GM21423 (cell line): ENCODE data around the gene SPATA9.

Experiments
- ATAC-seq: cut with Tn5 transposase; IDR thresholded peaks from one replicate; pipeline ENCODE4 v1.9.1; 2021; ENCODE audit warnings: mild to moderate bottlenecking, moderate library complexity; ENCODE audit not compliant: unreplicated experiment

Gene SPATA9

DNA sequence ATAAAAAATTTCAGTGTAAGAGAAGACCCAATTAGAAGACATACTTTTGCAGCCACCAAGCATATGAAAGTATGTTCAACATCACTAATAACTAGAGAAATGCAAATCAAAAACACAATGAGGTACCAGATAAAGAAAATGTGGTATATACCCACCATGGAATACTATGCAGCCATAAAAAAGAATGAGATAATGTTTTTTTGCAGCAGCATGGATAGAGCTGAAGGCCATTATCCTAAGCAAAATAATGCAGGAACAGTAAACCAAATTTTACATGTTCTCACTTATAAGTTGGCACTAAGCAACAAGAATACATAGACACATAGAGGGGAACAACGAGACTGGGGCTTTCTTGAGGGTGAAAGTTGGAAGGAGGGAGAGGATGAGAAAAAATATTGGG is 6.9 kb upstream of the SPATA9 start:
- no peak for ATAC-seq

DNA sequence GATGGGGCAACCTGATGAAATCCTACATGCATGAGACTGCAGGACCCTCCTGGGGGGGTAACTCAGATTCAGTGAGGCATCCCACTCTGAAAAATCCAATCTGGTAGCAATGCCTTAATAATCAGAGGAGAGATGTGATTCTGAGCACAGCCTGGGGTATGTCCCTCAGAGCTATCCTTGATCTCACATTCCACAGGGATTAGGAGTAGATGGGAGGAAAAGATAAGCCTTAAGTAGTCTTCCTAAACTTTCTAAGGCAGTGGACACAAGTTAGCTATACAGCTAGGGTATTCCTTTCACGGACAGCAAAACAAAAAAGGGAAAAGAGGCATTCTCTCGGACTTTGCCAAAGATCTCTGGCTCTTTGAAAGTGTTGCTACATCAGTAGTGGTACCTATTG is 3.9 kb upstream of the SPATA9 start:
- no peak for ATAC-seq

DNA sequence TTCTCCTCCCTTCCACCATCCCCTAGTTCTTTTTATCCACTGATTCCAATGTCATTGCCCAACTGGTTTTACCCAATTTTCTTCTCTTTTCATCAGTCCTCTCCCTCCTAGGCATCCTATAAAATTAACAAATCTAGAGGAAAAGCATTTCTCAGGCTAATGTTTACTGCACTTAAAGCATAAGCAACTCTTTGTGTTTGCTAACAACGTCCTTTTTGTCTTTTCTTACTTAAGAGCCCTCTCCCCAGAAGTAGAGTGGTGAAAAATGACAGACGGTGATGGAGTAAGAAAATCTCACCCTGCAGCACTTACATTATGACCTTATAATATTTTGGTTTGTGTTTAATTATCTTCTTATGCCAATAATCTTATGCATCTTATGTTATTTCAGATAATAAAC is 1.6 kb upstream of the SPATA9 start:
- ATAC-seq, result no peak

DNA sequence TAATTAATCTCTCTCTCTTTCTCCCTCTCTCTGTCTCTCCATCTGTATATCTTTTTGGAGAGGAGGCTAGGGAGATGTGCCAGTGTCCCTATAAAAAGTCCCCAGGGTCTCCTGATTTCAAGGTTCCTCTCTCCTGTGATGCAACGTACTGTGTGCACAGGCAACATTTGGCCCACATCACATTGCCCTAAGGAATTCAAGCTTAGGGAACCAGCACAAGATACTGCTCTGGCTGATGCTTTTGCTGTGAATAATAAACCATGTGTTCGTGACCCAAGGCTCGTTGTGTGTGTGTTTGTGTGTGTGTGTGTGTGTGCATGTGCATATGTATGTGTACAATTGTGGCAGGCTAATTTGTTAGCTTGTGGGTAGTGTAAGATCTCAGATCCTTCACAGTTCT is 9.7 kb downstream of the SPATA9 start:
- ATAC-seq, result no peak

DNA sequence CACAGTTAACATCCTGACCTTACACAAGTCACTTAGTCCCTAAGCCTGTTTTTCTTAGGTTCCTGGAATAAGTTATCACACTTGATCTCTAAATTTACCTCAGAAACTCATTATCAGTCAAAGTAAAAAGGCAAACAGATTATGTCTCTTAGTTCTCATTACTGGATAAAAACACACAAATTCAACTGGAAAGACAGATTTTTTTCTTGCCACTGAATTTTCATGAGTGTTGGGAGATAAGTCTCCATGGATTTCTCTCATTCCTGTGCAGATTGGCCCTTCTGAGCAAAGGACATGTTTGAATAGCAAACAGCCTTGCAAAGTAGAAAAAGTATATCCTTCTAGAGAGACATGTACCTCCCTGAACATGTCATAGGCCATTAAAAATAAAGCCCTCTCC is 10.2 kb downstream of the SPATA9 start:
- ATAC-seq, result no peak

DNA sequence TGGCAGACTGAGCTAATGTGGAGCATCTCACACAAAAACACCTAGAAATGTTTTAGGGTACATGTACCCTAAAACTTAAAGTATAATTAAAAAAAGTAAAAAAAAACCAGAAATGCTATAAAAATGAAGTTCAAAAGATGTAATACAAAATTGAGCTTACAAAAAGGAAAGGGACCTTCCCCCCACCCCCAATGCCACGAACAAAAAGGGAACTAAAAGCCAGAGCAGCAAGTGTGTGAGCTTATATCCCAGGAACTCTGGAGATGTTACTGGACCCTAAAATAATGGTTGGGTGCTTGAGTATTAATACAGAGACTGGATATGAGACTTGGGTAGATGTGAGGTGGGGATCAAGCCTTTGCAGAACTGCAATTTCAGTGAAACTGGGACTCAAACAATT is 11.0 kb downstream of the SPATA9 start:
- ATAC-seq, result no peak

DNA sequence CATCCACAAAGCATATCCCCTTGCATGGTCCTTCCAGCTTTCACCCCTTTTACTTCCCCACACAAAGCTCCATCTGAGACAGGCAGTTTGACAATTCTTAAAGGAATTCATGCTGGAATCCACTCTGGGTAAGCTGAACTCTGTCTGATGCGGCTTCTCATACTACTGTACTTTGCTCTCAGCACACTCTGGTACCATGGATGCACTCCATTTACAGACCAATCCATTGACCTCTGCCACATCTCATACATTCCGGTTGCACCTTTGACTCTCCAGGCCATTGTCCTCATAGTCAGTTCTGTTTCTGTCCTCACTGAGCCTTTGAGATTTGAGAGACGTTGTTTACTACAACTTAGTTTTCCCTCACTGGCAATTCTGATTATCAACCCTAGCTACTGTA is 12.2 kb downstream of the SPATA9 start:
- ATAC-seq, result no peak

DNA sequence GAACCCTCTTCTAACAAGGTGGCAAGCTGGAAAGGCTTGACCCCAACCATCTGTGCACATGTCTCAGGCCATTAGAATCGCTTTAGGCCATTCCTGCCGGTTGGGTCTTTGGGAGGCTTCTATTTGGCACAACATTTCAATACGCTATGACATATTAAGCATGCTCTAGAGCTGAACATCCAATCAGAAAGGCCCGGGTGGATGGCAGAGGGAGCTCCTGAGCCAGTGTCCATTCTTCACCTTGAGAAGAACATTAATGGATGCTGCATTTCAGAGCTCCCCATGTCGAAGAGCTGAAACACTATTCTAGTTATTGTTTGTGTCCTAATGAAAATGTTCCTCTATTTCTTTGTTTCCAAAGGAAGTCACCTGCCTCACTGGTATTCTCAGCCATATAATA is 12.8 kb downstream of the SPATA9 start:
- ATAC-seq, result no peak

DNA sequence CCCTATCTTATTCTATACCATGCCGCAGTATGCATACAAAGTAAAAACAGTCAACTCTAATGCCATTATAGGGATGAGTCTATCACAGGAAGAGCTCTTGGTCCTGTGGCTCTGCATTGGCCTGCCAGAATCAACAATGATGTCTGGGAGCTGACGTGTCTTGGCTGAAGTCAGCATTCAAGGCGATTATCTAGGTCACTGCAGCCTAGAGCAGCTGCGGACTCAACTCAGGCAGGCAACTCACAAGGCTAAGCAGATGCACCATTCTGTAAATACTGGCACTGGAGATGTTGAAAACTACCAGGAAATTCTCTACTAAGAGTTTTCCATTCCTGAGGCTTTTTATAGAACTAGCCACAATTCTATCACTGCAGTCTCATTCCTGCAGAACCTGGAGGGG is 13.3 kb downstream of the SPATA9 start:
- no peak for ATAC-seq

DNA sequence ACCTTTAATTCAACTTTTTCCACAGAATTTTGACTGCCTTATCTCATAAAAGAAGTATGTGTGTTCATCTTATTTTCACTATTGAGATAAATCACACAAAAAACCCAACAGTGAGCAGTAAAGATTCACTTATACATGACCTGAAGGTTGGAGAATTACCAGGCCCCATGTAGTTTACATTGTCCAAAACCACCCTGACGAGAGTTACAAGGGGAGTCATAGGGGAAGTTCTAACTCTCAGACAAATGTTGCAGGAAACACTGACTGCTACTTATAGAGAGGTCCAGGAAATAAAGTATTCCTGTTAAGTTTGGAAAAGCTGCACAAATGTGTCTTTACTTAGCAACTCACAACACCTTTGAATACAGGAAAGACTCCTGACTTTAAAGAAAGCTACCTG is 14.1 kb downstream of the SPATA9 start:
- no peak for ATAC-seq

DNA sequence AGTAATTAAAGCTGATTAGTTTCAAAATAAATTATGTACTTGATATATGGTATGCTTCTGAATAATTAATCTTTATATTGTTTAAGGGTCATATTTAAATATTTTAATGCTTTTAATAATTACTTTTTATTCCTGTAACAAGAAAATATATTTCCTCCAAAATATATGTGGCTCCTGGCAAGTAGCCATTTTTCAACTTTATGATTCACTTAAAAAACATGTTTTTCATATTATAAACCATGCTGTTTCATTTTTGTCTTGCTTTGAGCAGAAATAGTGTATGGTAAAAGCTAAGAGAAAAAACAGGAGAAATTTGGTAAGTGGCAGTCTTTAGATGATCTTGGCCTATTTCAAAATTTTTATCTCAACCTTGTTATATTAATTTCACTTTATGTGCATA is 14.6 kb downstream of the SPATA9 start:
- no peak for ATAC-seq

DNA sequence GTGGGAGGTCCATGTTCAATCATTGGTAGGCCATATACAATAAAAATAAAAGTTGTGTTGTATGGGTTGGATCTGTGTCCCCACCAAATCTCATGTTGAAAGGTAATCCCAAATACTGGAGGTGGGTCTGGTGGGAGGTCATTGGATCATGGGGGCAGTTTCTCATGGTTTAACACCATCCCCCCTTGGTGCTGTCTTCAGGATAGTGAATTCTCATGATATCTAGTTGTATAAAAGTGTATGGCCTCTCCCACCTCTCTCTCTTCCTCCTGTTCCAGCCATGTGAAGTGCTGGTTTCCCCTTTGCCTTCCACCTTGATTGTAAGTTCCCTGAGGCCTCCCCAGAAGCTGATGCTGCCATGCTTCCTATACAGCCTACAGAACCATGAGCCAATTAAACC is 15.1 kb downstream of the SPATA9 start:
- ATAC-seq, result no peak

DNA sequence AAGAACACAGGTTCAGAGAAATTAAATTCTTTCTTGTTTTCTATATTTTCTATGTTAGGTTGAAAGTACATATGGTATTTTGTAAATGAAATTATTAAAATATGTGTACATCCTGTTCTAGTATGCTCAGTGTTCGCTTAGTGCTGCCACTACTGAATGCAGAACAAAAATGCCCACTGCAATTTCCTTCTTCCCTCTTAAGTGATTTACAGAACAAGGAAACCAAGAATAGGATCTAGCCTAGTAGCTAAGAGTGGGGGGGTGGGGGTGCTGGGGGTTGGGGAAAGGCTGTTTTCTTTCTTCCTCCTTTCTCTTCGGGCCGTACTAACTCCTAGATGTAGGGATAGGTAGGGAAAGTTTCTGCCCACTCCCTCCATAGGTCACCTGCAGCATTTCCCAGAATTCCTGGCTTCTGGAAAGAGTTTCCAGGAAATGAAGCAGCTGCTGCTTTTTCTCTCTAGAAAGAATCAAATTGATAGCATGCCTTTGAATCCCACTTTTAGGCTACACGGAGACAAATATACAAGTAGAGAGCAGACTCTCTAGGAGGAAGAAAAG is 15.7 kb downstream of the SPATA9 start:
- ATAC-seq, result no peak

DNA sequence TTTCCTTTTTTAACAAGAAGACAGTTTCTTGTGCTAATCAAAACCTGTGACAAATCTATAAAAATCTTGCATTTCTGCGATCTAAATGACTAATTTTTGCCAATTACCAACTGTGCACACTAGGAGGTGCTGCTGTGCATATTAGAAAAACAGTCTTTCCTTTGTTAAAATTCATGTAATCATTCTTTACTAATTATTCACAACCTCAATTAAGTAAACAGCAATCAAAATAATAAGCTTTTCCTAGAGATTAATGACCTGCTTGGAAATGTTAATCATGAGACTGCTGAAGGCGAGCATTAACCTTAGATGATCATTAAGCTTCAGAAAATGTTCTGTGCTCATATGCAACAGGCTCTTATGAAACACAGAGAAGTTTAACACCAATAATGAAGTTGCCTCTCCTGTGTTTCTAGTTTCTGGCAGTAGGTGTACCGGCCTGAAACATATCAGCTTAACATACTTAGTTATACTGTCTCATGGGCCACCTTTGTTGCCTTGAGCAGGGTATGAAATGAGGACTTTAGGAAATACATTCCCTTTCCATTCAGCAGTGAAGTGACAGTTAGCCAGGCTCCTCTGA is 18.5 kb downstream of the SPATA9 start:
- no peak for ATAC-seq

DNA sequence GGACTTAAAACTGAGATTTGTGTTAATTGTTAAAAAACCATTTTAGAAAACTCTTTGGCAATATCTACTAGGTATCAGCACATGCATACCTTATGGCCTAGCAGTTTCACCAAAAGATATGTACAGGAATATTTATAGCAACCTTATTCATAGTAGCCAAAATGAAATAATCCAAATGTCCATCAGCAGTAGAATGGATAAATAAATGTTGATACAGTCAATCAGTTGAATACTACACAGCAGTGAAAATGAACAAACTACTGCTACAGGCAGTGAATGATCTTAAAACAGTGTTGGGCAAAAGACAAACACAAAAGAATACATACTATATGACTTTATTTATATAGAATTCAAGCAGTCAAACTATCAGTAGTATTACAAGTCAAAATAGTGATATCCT is 19.8 kb downstream of the SPATA9 start:
- no peak for ATAC-seq

DNA sequence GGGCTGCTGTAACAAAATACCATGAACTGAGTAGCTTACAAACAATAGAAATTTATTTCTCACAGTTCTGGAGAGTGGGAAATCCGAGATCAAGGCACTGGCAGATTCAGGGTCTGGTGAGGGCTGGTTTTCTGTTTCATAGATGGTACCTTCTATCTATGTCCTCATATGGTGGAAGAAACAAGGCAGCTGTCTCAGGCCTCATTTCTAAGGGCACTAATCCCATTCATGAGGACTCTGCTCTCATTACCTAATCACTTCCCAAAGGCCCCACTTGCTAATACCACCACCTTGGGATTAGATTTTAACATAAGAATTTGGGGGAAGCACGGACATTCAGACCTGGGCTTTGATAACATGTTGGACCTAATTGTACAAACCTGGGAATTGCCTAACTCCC is 22.7 kb downstream of the SPATA9 start:
- no peak for ATAC-seq

DNA sequence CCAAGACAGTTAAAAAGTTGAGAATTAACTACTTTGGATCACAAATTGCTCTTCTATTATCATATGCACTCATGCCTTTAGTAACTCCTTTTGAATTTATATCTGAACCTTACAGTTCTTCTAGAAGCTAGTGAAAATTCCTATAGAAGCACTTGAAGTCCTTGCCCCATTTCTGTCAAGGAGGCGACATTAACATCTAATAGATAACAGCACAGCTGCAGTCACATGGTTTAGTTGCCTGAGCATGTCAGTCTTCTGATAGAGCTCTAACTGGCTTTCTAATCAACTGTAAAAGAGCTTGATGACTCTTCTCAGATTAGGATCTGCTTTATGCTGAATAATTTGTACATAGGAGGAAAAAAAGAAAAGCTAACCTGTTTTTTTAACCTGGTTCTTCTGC is 27.2 kb downstream of the SPATA9 start:
- no peak for ATAC-seq

DNA sequence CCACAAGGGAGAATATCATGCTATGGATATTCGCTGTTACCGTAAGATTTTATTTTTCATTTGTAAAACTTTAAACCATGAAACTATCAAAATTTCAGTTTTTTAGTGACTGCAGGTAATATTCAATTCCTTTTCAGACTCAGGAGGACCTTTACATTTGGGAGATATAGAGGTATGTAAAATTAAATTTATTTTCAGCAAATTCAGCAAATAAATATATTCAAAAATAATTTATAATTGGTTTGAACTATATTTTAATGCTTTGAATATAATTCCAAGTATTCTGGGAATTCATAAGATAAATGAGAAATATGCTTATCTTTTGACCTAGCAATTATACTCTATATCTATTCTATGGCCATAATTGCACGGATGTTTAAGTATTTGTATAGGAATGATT is 28.6 kb downstream of the SPATA9 start:
- no peak for ATAC-seq

DNA sequence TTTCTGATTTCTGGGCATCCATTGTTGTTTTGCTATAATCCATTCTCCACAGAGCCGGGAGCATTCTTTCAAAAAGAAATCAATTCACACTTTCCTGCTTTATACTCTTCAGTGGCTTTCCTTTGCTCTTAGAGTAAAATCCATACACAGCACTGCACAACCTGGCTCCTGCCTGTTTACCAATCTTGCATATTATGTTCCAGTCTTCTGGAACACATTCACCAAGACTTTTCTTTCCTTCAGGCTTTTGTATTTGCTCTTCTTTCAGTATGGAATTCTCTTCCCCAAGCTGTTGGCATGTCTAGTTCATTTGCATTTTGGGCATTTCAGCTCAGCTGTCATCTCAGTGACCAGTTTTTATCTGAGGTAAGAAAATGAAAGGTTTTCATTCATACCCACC is 29.9 kb downstream of the SPATA9 start:
- no peak for ATAC-seq

DNA sequence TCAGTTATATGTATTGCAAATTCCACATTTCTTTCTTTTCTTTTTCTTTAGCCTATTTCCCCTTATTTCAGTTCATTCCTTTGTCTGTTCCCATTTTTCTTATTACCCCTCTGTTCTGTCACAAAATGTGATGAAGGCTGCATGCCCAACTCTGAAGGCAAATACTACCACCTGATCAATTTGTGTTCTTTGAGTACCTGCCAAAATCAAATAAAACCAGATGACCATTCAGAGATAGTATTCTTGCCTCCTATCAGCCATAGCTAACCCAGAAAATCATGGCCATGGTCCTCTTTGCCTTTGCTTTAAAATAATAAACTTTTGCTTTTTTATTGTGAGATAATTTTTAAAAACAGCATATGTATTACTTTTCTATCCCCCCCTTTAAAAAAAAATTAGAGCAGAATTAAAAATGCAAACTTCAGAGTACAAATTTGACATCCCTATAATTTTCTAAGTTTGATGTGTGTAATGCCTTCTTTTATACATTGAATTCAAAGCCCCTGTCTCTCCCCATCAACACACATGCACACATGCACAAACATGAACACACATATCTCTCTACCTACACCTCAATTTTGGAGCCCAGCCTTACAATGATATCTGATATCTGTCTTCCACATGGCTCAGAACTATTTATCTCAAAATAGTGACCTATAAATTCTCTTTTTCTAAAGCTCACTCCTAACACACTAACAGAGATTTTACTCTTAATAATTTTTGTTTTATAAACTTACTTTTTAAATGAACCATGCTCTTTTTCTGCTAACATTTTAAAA is 32.8 kb downstream of the SPATA9 start:
- ATAC-seq, result no peak

DNA sequence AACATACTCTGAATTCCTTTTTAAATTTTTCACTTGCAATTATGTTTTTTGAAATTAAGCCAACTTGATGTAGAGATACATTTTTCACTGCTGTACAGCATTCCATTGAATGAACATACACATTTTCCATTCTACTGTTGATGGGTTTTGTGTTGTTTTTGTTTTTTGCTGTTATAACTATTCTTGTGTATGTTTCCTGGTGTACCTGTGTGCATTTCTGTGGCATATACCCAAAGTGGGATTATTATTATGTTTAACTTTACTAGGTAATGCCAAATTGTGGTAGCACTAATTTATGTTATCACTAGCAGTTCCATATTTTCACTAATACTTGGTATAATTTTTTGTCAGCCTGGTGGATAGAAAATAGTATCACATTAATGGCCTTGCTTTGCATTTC is 33.5 kb downstream of the SPATA9 start:
- no peak for ATAC-seq
